B cell (primary cell): ENCODE measurements around the gene FIBIN. TPM values are rescaled to one million over a fixed set of nuclear protein-coding genes. Genes with fewer than 3 reads are reported as not detected.

Experiments used
- ATAC-seq: fragments of 200-7000 bp; cut with Tn5 transposase; one replicate; pipeline ENCODE4 v1.10.0; 2021; ENCODE audit warnings: low read depth, mild to moderate bottlenecking, moderate number of reproducible peaks, moderate library complexity
- CTCF ChIA-PET: fragments of 350-600 bp; sonication (Branson Sonifier 250); formaldehyde crosslinking; loops from one replicate; lab custom pipeline; 2021; ENCODE audit warnings: antibody characterized with exemption, inconsistent platforms; lab: Charles Lee
- POLR2A ChIA-PET: fragments of 350-600 bp; sonication (Branson Sonifier 250); formaldehyde crosslinking; loops from one replicate; lab custom pipeline; 2021; ENCODE audit warnings: antibody characterized with exemption; lab: Charles Lee
- DNase-seq: peaks from one replicate; pipeline ENCODE4 v3.0.0; 2013
- H2AFZ ChIP-seq: 2 replicates; pipeline ENCODE4 v1.6.1; 2012; ENCODE audit warnings: mild to moderate bottlenecking, low read depth, low read length; ENCODE audit not compliant: insufficient read depth, poor library complexity, severe bottlenecking
- H3K27ac ChIP-seq, 2 donors: 1 replicate in 1 of 2; 2 replicates in 1 of 2; pipeline ENCODE4 v1.5.1; 2012 to 2013; ENCODE audit warnings: low read length in 2 of 2, mild to moderate bottlenecking in 2 of 2, moderate library complexity in 1 of 2
- H3K27me3 ChIP-seq, 4 experiments: fragments of 200-600 bp in 1 of 4; sonication (generic) in 1 of 4; replicated peaks in 1 of 4; 1 replicate in 2 of 4; 2 replicates in 2 of 4; pipeline versions ENCODE4 v1.6.1 to v1.7.0; 2013 to 2016; ENCODE audit warnings: low read length in 3 of 4, mild to moderate bottlenecking in 2 of 4, mixed read lengths in 1 of 4, moderate library complexity in 1 of 4; ENCODE audit not compliant: insufficient read depth in 4 of 4, control insufficient read depth in 3 of 4; ENCODE audit errors: control extremely low read depth in 1 of 4
- H3K36me3 ChIP-seq, 2 experiments: replicated peaks in 1 of 2; 1 replicate in 1 of 2; 2 replicates in 1 of 2; pipeline versions ENCODE4 v1.6.1 to v1.7.1; 2013; ENCODE audit warnings: low read length in 1 of 2; ENCODE audit not compliant: insufficient read depth in 2 of 2, control insufficient read depth in 1 of 2; ENCODE audit errors: control extremely low read depth in 1 of 2, extremely low read depth in 1 of 2
- H3K4me1 ChIP-seq, 2 donors: fragments of 200-600 bp in 1 of 2; sonication (generic) in 1 of 2; 1 replicate in 1 of 2; 2 replicates in 1 of 2; pipeline versions ENCODE4 v1.5.1 to v1.6.1; 2013 to 2017; ENCODE audit warnings: low read length in 2 of 2; ENCODE audit not compliant: control insufficient read depth in 2 of 2, insufficient read depth in 2 of 2
- H3K4me2 ChIP-seq: replicated peaks from 2 replicates; pipeline ENCODE3; 2012; ENCODE audit warnings: mild to moderate bottlenecking, low read depth, low read length; ENCODE audit not compliant: poor library complexity, severe bottlenecking
- H3K4me3 ChIP-seq, 5 experiments: fragments of 200-600 bp in 1 of 5; sonication (generic) in 1 of 5; 1 replicate in 3 of 5; 2 replicates in 2 of 5; pipeline versions ENCODE4 v1.5.1 to v1.7.0; 2011 to 2016; ENCODE audit warnings: low read length in 4 of 5, mild to moderate bottlenecking in 4 of 5, low read depth in 2 of 5, control low read depth in 1 of 5, moderate library complexity in 1 of 5; ENCODE audit not compliant: insufficient read depth in 1 of 5; ENCODE audit errors: control extremely low read depth in 1 of 5, extremely low read depth in 1 of 5
- H3K79me2 ChIP-seq: fragments of 200-600 bp; sonication (generic); one replicate; pipeline ENCODE4 v1.6.0; 2016; ENCODE audit warnings: low read length; ENCODE audit not compliant: control insufficient read depth, insufficient read depth
- H3K9ac ChIP-seq: fragments of 200-600 bp; sonication (generic); 2 replicates; pipeline ENCODE4 v1.6.1; 2017; ENCODE audit warnings: mild to moderate bottlenecking, low read length, moderate library complexity
- H3K9me3 ChIP-seq, 3 donors: one replicate each; pipeline versions ENCODE4 v1.6.1 to v1.7.1; 2013; ENCODE audit warnings: low read length in 2 of 3; ENCODE audit not compliant: control insufficient read depth in 2 of 3, insufficient read depth in 1 of 3; ENCODE audit errors: control extremely low read depth in 1 of 3
- H4K20me1 ChIP-seq: 2 replicates; pipeline ENCODE4 v1.6.0; 2012; ENCODE audit warnings: mild to moderate bottlenecking, low read length; ENCODE audit not compliant: insufficient read depth, control insufficient read depth, poor library complexity, severe bottlenecking
- H3K27ac Mint-ChIP-seq: one replicate; pipeline ENCODE4 v1.8.0; 2021; ENCODE audit warnings: mixed read lengths
- H3K27me3 Mint-ChIP-seq: one replicate; pipeline ENCODE4 v1.8.0; 2021; ENCODE audit warnings: mixed read lengths
- H3K4me1 Mint-ChIP-seq: one replicate; pipeline ENCODE4 v1.8.0; 2021; ENCODE audit warnings: mixed read lengths
- H3K4me3 Mint-ChIP-seq: one replicate; pipeline ENCODE4 v1.8.0; 2021; ENCODE audit warnings: mixed read lengths
- H3K9me3 Mint-ChIP-seq: one replicate; pipeline ENCODE4 v1.8.0; 2022; ENCODE audit warnings: mixed read lengths; ENCODE audit not compliant: insufficient read depth
- CTCF ChIP-seq: fragments of 200-600 bp; IDR thresholded peaks from one replicate; pipeline ENCODE4 v1.8.0; 2022; ENCODE audit warnings: antibody characterized with exemption, mild to moderate bottlenecking
- EZH2 ChIP-seq: IDR thresholded peaks from 2 replicates; pipeline ENCODE4 v1.6.1; 2012; ENCODE audit warnings: borderline replicate concordance, low read depth, mild to moderate bottlenecking, moderate library complexity, low read length; ENCODE audit not compliant: insufficient read depth, poor library complexity, severe bottlenecking
- WGBS: methylation state at CpG from one replicate; pipeline ENCODE4 v1.1.5; 2013; ENCODE audit warnings: missing lambda C conversion rate; ENCODE audit not compliant: insufficient coverage; 5-methylcytosine and 5-hydroxymethylcytosine counted together
- intact Hi-C: fragments of 100-400 bp; cut with micrococcal nuclease; formaldehyde crosslinking; loops from one replicate; pipeline ENCODE4 v1.10.0; 2022
- polyA plus RNA-seq: library from polyadenylated mRNA; depleted of rRNA; stranded (reverse); fragments of >200 nt; gene quantifications from 2 replicates; pipeline ENCODE4 v1.2.3, GENCODE V29; 2012
- total RNA-seq, 2 donors: library from RNA; stranded (reverse); fragments of 120-200 nt in 1 of 2; gene quantifications; 1 replicate in 1 of 2; 2 replicates in 1 of 2; pipeline versions ENCODE4 v1.2.3 to v1.2.4, GENCODE V29; 2013 to 2022

FIBIN gene
- total and polyA plus RNA-seq, 2 donors (not counting 1 experiment from before 2014, with no cell fraction given), result not detected

GRCh38 chr11:26983645-26984044 lies 10.3 kb upstream of the FIBIN start:
- H3K4me3 Mint-ChIP-seq, result no peak overlapping the region
- ChIA-PET POLR2A (no interaction called here), CTCF (interaction anchor here (0.6 kb wide), 1 partner anchor 478 kb away, joined by 3 read pairs; no protein-coding TSS in a partner anchor)
- no peaks in the 10 kb centered on the region for H4K20me1 ChIP-seq
- peaks cover 0 to 4% (median 0%) of the 10 kb centered on the region in 3 donors for H3K9me3 ChIP-seq
- no peak overlapping the region for H3K4me2 ChIP-seq
- H3K27ac ChIP-seq, result no peak overlapping the region
- ATAC-seq, result no peak
- no peak overlapping the region for H3K4me3 ChIP-seq
- no peak for DNase-seq
- no peaks in the 10 kb centered on the region for H3K36me3 ChIP-seq
- H3K79me2 ChIP-seq, result no peaks in the 10 kb centered on the region
- no peak overlapping the region for H3K27ac Mint-ChIP-seq
- no peak overlapping the region for H2AFZ ChIP-seq
- peaks cover 18% of the 10 kb centered on the region for H3K9me3 Mint-ChIP-seq
- intact Hi-C loops, result no loop called here
- no peaks in the 10 kb centered on the region for H3K27me3 Mint-ChIP-seq
- no peaks in the 10 kb centered on the region for H3K4me1 ChIP-seq
- no peak for TF ChIP-seq EZH2
- no peak for TF ChIP-seq CTCF
- no peaks in the 10 kb centered on the region for H3K27me3 ChIP-seq
- H3K4me1 Mint-ChIP-seq, result no peaks in the 10 kb centered on the region
- no peak overlapping the region for H3K9ac ChIP-seq
- WGBS, result 84% methylated on average over 5 of the region's 6 CpGs

- H3K4me3 Mint-ChIP-seq, result no peak overlapping the region
- ChIA-PET POLR2A (no interaction called here), CTCF (no interaction called here)
- Histone ChIP-seq H4K20me1 (no peaks in the 10 kb centered on the region), H3K4me2 (no peak overlapping the region), H3K36me3 (no peaks in the 10 kb centered on the region), H3K27ac (no peak overlapping the region), H3K27me3 (no peaks in the 10 kb centered on the region), H3K79me2 (no peaks in the 10 kb centered on the region), H3K4me1 (no peaks in the 10 kb centered on the region), H3K9me3 (peaks cover 0 to 4% (median 0%) of the 10 kb centered on the region in 3 donors), H2AFZ (no peak overlapping the region), H3K4me3 (no peak overlapping the region), H3K9ac (no peak overlapping the region)
- no peak overlapping the region for H3K27ac Mint-ChIP-seq
- intact Hi-C loops, result no loop called here
- no CpG with 5 or more reads among the region's 1 CpG for WGBS
- H3K4me1 Mint-ChIP-seq, result no peaks in the 10 kb centered on the region
- ATAC-seq (no peak), DNase-seq (no peak)
- no peak for TF ChIP-seq EZH2
- no peak for TF ChIP-seq CTCF
- no peaks in the 10 kb centered on the region for H3K27me3 Mint-ChIP-seq
- H3K9me3 Mint-ChIP-seq, result peaks cover 13% of the 10 kb centered on the region
Observed at GRCh38 chr11:26985470-26985869, 8.4 kb upstream of the FIBIN start.
